GM18951 (cell line): ENCODE data around the gene IFNA16.
"Not testable (repeated sequence)": the region's sequence is repeated elsewhere in the genome, so short reads cannot be mapped to it uniquely, and the experiment has no call there.

Experiments
- POLR2A ChIP-seq: IDR thresholded peaks from 4 replicates; pipeline ENCODE4 v1.6.1; 2011; ENCODE audit warnings: mild to moderate bottlenecking; ENCODE audit not compliant: insufficient read length, insufficient read depth; ENCODE audit errors: extremely low read depth
- in situ Hi-C: fragments of 300-500 bp; cut with MboI; formaldehyde crosslinking; loops from one replicate; pipeline ENCODE4 v1.12.0; 2022; ENCODE audit warnings: low sequenced_read_pairs, mixed read lengths, inconsistent platforms; ENCODE audit not compliant: unreplicated experiment

IFNA16 gene

GRCh38 chr9:21228122-21228521 is 11.0 kb upstream of the IFNA16 start, which contains the start of gene IFNA17:
TSS of gene IFNA17 (minus strand) at chr9:21228222. CDS start at chr9:21228173, 49 bp downstream.
- TF ChIP-seq POLR2A: no peak
- in situ Hi-C loops: no loop called here

- in situ Hi-C loops: not testable (repeated sequence)
Measured at GRCh38 chr9:21213411-21214326, 3.4 kb downstream of the IFNA16 start.

- in situ Hi-C loops: not testable (repeated sequence)
Measured at GRCh38 chr9:21212160-21212559, 5.0 kb downstream of the IFNA16 start.

GRCh38 chr9:21210782-21211181 is 6.3 kb downstream of the IFNA16 start:
- in situ Hi-C loops: not testable (repeated sequence)

GRCh38 chr9:21210311-21210710 is 6.8 kb downstream of the IFNA16 start:
- in situ Hi-C loops: no loop called here
- no peak for TF ChIP-seq POLR2A

GRCh38 chr9:21207043-21207442 is 10.1 kb downstream of the IFNA16 start, which contains the start of gene IFNA10:
TSS of gene IFNA10 (minus strand) at chr9:21207143. CDS start at chr9:21207097, 46 bp downstream.
- in situ Hi-C loops: not testable (repeated sequence)

GRCh38 chr9:21205204-21205603 is 11.9 kb downstream of the IFNA16 start:
- in situ Hi-C loops: no loop called here
- TF ChIP-seq POLR2A: no peak

- in situ Hi-C loops: not testable (repeated sequence)
Measured at GRCh38 chr9:21202105-21202504, 15.0 kb downstream of the IFNA16 start, which contains the start of gene IFNA7. TSS of gene IFNA7 (minus strand) at chr9:21202205. CDS start at chr9:21202165, 40 bp downstream.

GRCh38 chr9:21194867-21195776 is 22.0 kb downstream of the IFNA16 start:
- in situ Hi-C loops: loop anchor here (25.0 kb wide), 1 partner anchor 592 kb away; no protein-coding TSS in a partner anchor

GRCh38 chr9:21187487-21187886 is 29.6 kb downstream of the IFNA16 start, which contains the start of gene IFNA4:
TSS of gene IFNA4 (minus strand) at chr9:21187587. CDS start at chr9:21187531, 56 bp downstream.
- in situ Hi-C loops: loop anchor here (25.0 kb wide), 1 partner anchor 600 kb away; no protein-coding TSS in a partner anchor

GRCh38 chr9:21182810-21183736 is 34.0 kb downstream of the IFNA16 start:
- in situ Hi-C loops: loop anchor here (25.0 kb wide), 1 partner anchor 604 kb away; no protein-coding TSS in a partner anchor

- in situ Hi-C loops: loop anchor here (25.0 kb wide), 1 partner anchor 613 kb away; no protein-coding TSS in a partner anchor
- TF ChIP-seq POLR2A: no peak
Measured at GRCh38 chr9:21174671-21175070, 42.4 kb downstream of the IFNA16 start.

GRCh38 chr9:21172156-21172555 is 45.0 kb downstream of the IFNA16 start:
- in situ Hi-C loops: no loop called here
- TF ChIP-seq POLR2A: no peak
